Endothelial cell of umbilical vein (primary cell): ENCODE measurements around the gene CCN5.

Experiments
- EZH2 ChIP-seq: IDR thresholded peaks from 2 replicates; pipeline ENCODE4 v1.6.1; 2012; ENCODE audit warnings: borderline replicate concordance, low read depth, mild to moderate bottlenecking, moderate library complexity, low read length, inconsistent platforms; ENCODE audit not compliant: severe bottlenecking
- POLR2AphosphoS5 ChIP-seq: IDR thresholded peaks from 2 replicates; pipeline ENCODE4 v1.6.1; 2012; ENCODE audit warnings: low read depth, mild to moderate bottlenecking, control low read depth, low read length, moderate library complexity; ENCODE audit not compliant: insufficient read depth
- TF ChIP-seq, protein P1 (sequence below), 2 donors: IDR thresholded peaks; 1 replicate in 1 of 2; 2 replicates in 1 of 2; pipeline ENCODE4 v1.5.1; 2011; ENCODE audit warnings: low read length in 2 of 2, mild to moderate bottlenecking in 2 of 2, moderate library complexity in 2 of 2, control low read depth in 1 of 2, inconsistent platforms in 1 of 2, low read depth in 1 of 2; ENCODE audit not compliant: insufficient read depth in 1 of 2; ENCODE audit errors: extremely low read depth in 1 of 2
- TF ChIP-seq, protein P2 (sequence below): IDR thresholded peaks from 2 replicates; pipeline ENCODE4 v1.6.1; 2011; ENCODE audit not compliant: insufficient read depth, insufficient read length

DNA sequence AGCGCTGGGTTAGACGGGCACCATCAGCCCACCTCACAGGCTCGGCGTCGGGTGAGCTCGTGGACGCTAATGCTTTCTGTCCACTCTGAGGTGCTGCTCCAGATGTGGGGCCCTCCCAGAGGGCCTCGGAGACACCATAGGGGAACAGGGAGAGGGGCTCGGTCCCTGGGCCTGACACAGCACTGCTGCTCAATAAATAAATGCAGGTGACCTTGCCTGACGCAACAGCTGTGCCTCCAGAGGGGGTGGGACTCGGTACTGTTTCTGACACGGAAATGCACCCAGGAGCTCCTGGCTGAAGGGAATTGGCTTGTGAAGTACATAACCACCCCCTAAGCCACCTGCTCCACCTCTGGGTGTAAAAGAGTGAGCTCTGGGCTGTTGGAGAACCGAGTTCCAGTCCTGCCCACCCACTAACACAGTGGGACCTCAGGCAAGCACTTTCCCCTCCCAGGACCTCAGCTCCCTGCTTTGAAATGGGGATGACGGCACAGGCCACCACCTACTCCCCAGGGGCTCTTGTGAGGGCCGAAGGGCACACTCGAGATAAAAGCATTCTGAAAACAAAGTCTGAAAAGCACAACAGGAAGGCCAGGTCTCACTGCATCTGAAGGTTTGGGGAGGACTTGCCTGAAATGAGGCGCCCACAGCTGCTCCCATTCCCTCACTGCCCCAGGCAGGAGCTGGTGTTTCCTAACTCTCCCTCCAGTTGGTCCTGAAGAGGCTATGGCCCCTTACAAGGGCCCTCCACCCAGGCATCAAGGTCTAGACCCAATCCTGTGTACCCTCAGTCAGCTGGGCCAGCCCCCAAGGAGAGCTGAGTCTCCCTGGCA, 37.1 kb downstream of the CCN5 start:
- TF ChIP-seq, protein P1, sequence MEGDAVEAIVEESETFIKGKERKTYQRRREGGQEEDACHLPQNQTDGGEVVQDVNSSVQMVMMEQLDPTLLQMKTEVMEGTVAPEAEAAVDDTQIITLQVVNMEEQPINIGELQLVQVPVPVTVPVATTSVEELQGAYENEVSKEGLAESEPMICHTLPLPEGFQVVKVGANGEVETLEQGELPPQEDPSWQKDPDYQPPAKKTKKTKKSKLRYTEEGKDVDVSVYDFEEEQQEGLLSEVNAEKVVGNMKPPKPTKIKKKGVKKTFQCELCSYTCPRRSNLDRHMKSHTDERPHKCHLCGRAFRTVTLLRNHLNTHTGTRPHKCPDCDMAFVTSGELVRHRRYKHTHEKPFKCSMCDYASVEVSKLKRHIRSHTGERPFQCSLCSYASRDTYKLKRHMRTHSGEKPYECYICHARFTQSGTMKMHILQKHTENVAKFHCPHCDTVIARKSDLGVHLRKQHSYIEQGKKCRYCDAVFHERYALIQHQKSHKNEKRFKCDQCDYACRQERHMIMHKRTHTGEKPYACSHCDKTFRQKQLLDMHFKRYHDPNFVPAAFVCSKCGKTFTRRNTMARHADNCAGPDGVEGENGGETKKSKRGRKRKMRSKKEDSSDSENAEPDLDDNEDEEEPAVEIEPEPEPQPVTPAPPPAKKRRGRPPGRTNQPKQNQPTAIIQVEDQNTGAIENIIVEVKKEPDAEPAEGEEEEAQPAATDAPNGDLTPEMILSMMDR (IDR thresholded peaks at IDR 0.05; ENCODE audit: extremely low read depth in 1 of 2, insufficient read depth in 1 of 2, low read depth in 1 of 2, low read length in 2 of 2), result no peak
- no peak for TF ChIP-seq POLR2AphosphoS5
- TF ChIP-seq, protein P2, sequence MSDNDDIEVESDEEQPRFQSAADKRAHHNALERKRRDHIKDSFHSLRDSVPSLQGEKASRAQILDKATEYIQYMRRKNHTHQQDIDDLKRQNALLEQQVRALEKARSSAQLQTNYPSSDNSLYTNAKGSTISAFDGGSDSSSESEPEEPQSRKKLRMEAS, result no peak
- TF ChIP-seq EZH2, result no peak
